ENCODE results near the gene AUNIP. TPM values are rescaled to one million over a fixed set of nuclear protein-coding genes. Genes with fewer than 3 reads are reported as not detected.

AUNIP gene
- total RNA-seq, 2 donors from 2014 or later: 0.32 to 4.3 TPM

- peak overlapping the region in 1 of 2 donors; percentile 39 for H3K27ac ChIP-seq
- no peak for DNase-seq (ENCODE audit: low spot score)
- no peak overlapping the region for H3K4me3 ChIP-seq
- WGBS: 60% methylated on average over 3 of the region's 3 CpGs
- no peaks in the 10 kb centered on the region for H3K9me3 ChIP-seq
- H3K27me3 ChIP-seq (replicated peaks; ENCODE audit: insufficient read depth): no peaks in the 10 kb centered on the region
- intact Hi-C loops (cut with DNase I): no loop called here
- H3K4me1 ChIP-seq (replicated peaks): peaks cover 10% of the 10 kb centered on the region
- H3K36me3 ChIP-seq: peaks cover 0 to 7% of the 10 kb centered on the region in 2 donors
- no peak for TF ChIP-seq POLR2AphosphoS5 (IDR thresholded peaks at IDR 0.05)
- TF ChIP-seq POLR2A (IDR thresholded peaks at IDR 0.05): no peak
- no peak for TF ChIP-seq CTCF (IDR thresholded peaks at IDR 0.05)
Observed at GRCh38 chr1:25836695-25837094, 22.6 kb downstream of the AUNIP start.

GRCh38 chr1:25834894-25835293 lies 24.4 kb downstream of the AUNIP start:
- H3K4me3 ChIP-seq: no peak overlapping the region
- no peak overlapping the region for H3K27ac ChIP-seq
- intact Hi-C loops (cut with DNase I): no loop called here
- TF ChIP-seq POLR2AphosphoS5 (IDR thresholded peaks at IDR 0.05): no peak
- TF ChIP-seq POLR2A (IDR thresholded peaks at IDR 0.05): no peak
- TF ChIP-seq CTCF (IDR thresholded peaks at IDR 0.05): no peak
- no peaks in the 10 kb centered on the region for H3K9me3 ChIP-seq
- WGBS: 63% methylated on average over 3 of the region's 3 CpGs
- no peaks in the 10 kb centered on the region for H3K27me3 ChIP-seq (replicated peaks; ENCODE audit: insufficient read depth)
- peaks cover 10% of the 10 kb centered on the region for H3K4me1 ChIP-seq (replicated peaks)
- no peak for DNase-seq (ENCODE audit: low spot score)
- H3K36me3 ChIP-seq: peaks cover 0 to 22% of the 10 kb centered on the region in 2 donors

- intact Hi-C loops (cut with DNase I): no loop called here
- H3K4me1 ChIP-seq (replicated peaks): peaks cover 10% of the 10 kb centered on the region
- 98% methylated on average over 5 of the region's 5 CpGs for WGBS
- H3K4me3 ChIP-seq: no peak overlapping the region
- no peaks in the 10 kb centered on the region for H3K9me3 ChIP-seq
- DNase-seq (ENCODE audit: low spot score): no peak
- H3K36me3 ChIP-seq: peaks cover 10 to 38% of the 10 kb centered on the region in 2 donors
- H3K27ac ChIP-seq: no peak overlapping the region
- H3K27me3 ChIP-seq (replicated peaks; ENCODE audit: insufficient read depth): no peaks in the 10 kb centered on the region
- no peak for TF ChIP-seq POLR2AphosphoS5 (IDR thresholded peaks at IDR 0.05)
- no peak for TF ChIP-seq CTCF (IDR thresholded peaks at IDR 0.05)
- no peak for TF ChIP-seq POLR2A (IDR thresholded peaks at IDR 0.05)
Observed at GRCh38 chr1:25833158-25833557, 26.1 kb downstream of the AUNIP start.

- intact Hi-C loops (cut with DNase I): no loop called here
- Histone ChIP-seq H3K4me1 (replicated peaks) (peaks cover 9% of the 10 kb centered on the region), H3K4me3 (no peak overlapping the region), H3K27ac (no peak overlapping the region), H3K27me3 (replicated peaks; ENCODE audit: insufficient read depth) (no peaks in the 10 kb centered on the region), H3K36me3 (peaks cover 10 to 45% of the 10 kb centered on the region in 2 donors), H3K9me3 (no peaks in the 10 kb centered on the region)
- WGBS: 85% methylated on average over 6 of the region's 6 CpGs
- TF ChIP-seq POLR2A (IDR thresholded peaks at IDR 0.05) (no peak), POLR2AphosphoS5 (IDR thresholded peaks at IDR 0.05) (no peak), CTCF (IDR thresholded peaks at IDR 0.05) (no peak)
- no peak for DNase-seq (ENCODE audit: low spot score)
Observed at GRCh38 chr1:25832336-25833037, 26.8 kb downstream of the AUNIP start.

GRCh38 chr1:25831569-25832196 lies 27.6 kb downstream of the AUNIP start:
- WGBS: 56% methylated on average over 5 of the region's 5 CpGs
- no peak for TF ChIP-seq CTCF (IDR thresholded peaks at IDR 0.05)
- TF ChIP-seq POLR2AphosphoS5 (IDR thresholded peaks at IDR 0.05): no peak
- no peak for TF ChIP-seq POLR2A (IDR thresholded peaks at IDR 0.05)
- H3K4me1 ChIP-seq (replicated peaks): peaks cover 4% of the 10 kb centered on the region
- H3K4me3 ChIP-seq: no peak overlapping the region
- H3K36me3 ChIP-seq: peaks cover 10 to 51% of the 10 kb centered on the region in 2 donors
- no peak for DNase-seq (ENCODE audit: low spot score)
- no peaks in the 10 kb centered on the region for H3K9me3 ChIP-seq
- no peak overlapping the region for H3K27ac ChIP-seq
- H3K27me3 ChIP-seq (replicated peaks; ENCODE audit: insufficient read depth): no peaks in the 10 kb centered on the region
- intact Hi-C loops (cut with DNase I): no loop called here

Data from prostate gland (tissue), 2 donors.